GM18498 (cell line): ENCODE measurements around the gene PRXL2B.
"Not testable (repeated sequence)": the region's sequence is repeated elsewhere in the genome, so short reads cannot be mapped to it uniquely, and the experiment has no call there.

Source experiments
- ATAC-seq: cut with Tn5 transposase; IDR thresholded peaks from one replicate; pipeline ENCODE4 v1.9.1; 2021; ENCODE audit warnings: mild to moderate bottlenecking, moderate library complexity; ENCODE audit not compliant: unreplicated experiment

PRXL2B gene

GRCh38 chr1:2564006-2564814 is 22.4 kb upstream of the PRXL2B start:
- no peak for ATAC-seq

DNA sequence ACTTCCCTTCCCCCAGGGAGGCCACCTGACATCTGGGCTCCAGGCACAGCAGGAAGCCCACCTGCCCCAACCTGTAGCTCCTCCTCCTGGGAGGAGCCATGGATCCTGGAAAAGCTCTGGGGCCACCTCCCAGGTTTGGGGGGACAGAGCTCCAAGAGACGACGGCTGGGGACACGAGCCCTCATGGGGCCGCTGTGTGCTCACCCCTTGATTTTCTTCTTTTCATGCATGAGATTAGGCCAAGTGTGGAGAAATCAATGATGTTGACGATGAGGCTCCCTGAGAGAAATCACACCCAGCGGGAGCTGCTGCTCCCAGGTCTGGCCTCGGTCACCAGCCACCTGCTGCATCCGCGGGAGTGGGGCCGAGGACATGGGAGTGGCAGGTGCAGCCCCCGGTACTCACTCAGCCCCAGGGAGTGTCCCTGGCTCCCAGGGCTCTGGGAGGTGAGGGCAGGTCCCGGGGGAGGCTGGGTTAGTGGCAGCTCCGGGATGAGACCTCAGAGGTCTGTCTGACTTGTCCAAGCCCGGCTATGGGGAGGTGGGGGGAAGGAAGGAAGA is 21.7 kb upstream of the PRXL2B start:
- ATAC-seq, result no peak

GRCh38 chr1:2566101-2567045 is 20.2 kb upstream of the PRXL2B start:
- no peak for ATAC-seq

- no peak for ATAC-seq
Measured at GRCh38 chr1:2567083-2567679, 19.4 kb upstream of the PRXL2B start.

- ATAC-seq, result not testable (repeated sequence)
Measured at GRCh38 chr1:2568187-2568816, 18.3 kb upstream of the PRXL2B start.

- no peak for ATAC-seq
Measured at GRCh38 chr1:2569060-2569459, 17.5 kb upstream of the PRXL2B start.

- ATAC-seq, result not testable (repeated sequence)
Measured at GRCh38 chr1:2569703-2570102, 16.9 kb upstream of the PRXL2B start.

DNA sequence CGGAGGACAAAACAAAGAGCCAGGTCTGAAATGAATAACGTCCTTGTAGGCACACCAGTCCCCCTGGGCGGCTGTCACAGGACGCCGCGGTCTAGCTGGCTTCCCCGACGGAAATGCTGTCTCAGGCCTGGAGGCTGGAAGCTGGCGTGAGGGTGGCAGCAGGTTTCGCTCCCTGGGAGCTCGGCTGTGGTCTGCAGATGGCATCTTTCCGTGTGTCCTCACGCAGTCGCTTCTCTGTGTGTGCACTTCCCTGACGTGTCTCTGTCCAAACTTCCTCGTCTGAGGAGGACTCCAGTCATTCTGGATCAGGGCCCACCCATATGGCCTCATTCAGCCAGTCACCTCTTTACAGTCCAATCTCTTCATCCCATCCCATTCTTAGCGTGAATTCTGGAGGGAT is 16.2 kb upstream of the PRXL2B start:
- no peak for ATAC-seq

- ATAC-seq, result no peak
Measured at GRCh38 chr1:2571348-2571747, 15.2 kb upstream of the PRXL2B start.

DNA sequence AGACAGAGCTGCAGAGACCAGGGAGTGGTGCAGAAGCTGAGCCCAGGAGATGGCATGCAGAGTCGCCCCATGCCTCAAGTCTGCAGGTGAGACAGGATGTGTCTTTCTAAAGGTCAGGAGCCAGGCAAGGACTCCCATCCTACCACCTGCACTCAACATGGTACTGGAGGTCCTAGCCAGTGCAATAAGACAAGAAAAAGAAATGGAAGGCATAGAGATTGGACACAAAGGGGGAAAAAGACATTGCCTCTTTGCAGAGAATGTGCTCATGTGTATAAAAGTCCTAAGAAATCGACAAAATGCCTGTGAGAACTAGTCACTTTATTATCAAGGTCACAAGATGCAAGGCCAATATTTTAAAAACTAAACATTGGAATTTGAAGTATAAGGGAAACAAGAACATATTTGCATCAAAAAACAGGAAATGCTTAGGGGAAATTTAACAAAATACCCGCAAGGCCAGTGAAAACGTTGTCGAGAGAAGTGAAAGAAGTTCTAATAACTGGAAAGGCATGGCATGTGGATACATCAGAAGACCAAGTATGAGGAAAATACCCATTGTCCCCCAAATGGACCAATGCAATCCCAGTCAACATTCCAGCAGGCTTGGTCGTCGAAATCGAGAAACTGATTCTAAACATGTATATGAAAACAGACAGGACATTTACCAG is 13.2 kb upstream of the PRXL2B start:
- ATAC-seq, result no peak

- ATAC-seq, result no peak
Measured at GRCh38 chr1:2574350-2574749, 12.2 kb upstream of the PRXL2B start.

- ATAC-seq, result no peak
Measured at GRCh38 chr1:2575801-2576663, 10.5 kb upstream of the PRXL2B start.

DNA sequence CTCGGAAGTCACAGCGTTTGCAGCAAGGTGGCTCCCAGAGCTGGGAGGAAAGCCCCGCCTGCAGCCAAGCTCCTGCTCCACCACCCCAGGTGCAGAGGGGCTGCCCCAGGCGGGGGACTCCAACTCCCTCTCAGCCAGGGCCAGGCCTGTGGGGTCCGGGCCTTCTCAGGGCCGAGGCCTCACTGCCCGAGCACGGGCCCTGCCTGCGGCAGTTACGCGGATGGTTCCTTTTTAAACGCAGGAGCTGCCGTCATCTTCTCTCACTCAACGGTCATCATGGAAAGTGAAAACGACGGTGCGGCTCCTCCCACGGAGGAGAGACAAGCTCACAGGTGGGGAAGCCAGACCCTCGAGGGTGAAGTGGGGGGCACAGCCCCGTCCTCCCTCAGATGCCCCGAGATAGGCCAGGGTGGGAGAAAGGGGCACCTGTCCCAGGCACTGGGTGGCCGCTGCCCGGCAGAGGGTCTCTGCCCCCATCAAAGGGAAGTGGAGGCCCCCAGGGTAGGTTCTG is 9.0 kb upstream of the PRXL2B start:
- ATAC-seq, result peak; percentile 35

DNA sequence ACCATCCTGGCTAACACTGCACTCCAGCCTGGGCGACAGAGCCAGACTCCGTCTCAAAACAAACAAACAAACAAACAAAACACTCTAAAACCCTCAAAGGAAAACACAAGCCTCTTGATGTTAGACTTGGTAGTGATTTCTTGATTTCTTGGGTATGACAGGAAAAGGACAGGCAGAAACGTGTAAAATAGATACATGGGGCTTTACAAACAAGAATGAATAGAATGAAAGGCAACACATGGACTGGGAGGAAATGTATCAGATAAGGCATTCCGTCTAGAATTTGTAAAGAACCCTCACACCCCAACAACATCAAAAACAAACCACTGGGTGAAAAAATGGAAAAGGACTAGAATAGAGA is 7.8 kb upstream of the PRXL2B start:
- no peak for ATAC-seq

DNA sequence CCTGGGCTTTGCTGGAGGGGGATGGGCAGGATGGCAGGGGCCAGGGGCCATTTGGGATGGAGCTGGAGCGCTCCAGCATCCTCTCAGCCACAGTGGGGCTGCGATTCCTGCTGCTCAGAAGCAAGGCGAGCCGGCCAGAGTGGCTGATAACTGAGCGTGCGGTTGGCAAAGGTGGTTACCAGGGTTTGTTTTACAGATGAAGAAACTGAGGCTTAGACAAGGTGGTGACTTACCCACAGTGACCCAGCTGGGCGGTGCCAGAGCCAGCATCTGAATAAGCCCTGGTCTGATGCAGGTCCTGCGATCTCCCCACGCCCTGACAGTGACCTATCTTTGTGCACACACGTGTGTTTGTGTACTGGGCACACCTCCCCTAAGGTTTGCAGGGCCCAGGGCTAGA is 5.9 kb upstream of the PRXL2B start:
- ATAC-seq, result no peak

- ATAC-seq, result no peak
Measured at GRCh38 chr1:2582391-2582790, 4.2 kb upstream of the PRXL2B start.

DNA sequence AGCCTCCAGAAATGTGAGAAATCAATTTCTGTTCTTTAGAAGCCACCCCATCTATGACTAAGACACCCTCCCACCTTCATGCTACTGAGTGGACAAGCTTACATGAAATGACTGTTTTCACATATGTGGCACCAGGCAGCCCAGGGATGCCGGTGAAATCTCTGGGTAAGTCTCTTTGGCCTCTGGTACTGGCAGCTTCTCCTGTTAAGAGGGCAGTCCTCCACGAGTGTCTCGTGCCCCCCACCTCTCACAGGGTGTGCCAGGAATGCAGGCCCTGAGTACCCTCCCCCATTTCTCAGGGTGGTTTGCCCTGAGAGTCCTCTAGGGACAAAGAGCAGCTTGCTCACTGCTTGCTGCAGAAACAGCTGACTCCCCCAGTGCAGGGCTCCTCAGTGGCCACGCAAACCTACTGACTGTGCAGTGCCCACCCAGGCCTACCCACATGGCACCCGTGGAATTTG is 3.2 kb upstream of the PRXL2B start:
- no peak for ATAC-seq

GRCh38 chr1:2583871-2584351 is 2.7 kb upstream of the PRXL2B start:
- ATAC-seq, result no peak
